MCF 10A (cell line): Measurements from ENCODE around the gene VCAN. TPM values are rescaled to one million over a fixed set of nuclear protein-coding genes. Genes with fewer than 3 reads are reported as not detected.

ENCODE experiments used
- BruUV-seq: library from RNA; stranded (reverse); fragments of 400-500 nt; replicated peaks from 2 replicates; lab custom pipeline; 2021; lab: Mats Ljungman, UMichigan
- CTCF ChIA-PET: fragments of 300-600 bp; sonication (Branson Sonifier 250); formaldehyde crosslinking; extraction: SDS; loops from one replicate; lab custom pipeline; 2021; ENCODE audit warnings: antibody characterized with exemption, inconsistent platforms; lab: Yijun Ruan, JAX
- POLR2A ChIA-PET: fragments of 300-600, 350-650 bp; sonication (Branson Sonifier 250); formaldehyde crosslinking; extraction: SDS; loops from one replicate; lab custom pipeline; 2020; ENCODE audit warnings: antibody characterized with exemption, inconsistent platforms; lab: Yijun Ruan, JAX
- DNase-seq: peaks from one replicate; pipeline ENCODE4 v3.0.0-alpha.2; 2018; ENCODE audit not compliant: unreplicated experiment
- H3K27ac Mint-ChIP-seq: one replicate; pipeline ENCODE4 v1.8.0; 2022; ENCODE audit warnings: mild to moderate bottlenecking, low read depth, mixed read lengths; ENCODE audit not compliant: unreplicated experiment
- H3K27me3 Mint-ChIP-seq: one replicate; pipeline ENCODE4 v1.8.0; 2022; ENCODE audit warnings: mixed read lengths; ENCODE audit not compliant: insufficient read depth, unreplicated experiment
- H3K36me3 Mint-ChIP-seq: one replicate; pipeline ENCODE4 v1.8.0; 2022; ENCODE audit warnings: mild to moderate bottlenecking, moderate library complexity, mixed read lengths; ENCODE audit not compliant: insufficient read depth, unreplicated experiment
- H3K4me1 Mint-ChIP-seq: one replicate; pipeline ENCODE4 v1.8.0; 2022; ENCODE audit warnings: mixed read lengths; ENCODE audit not compliant: insufficient read depth, unreplicated experiment
- H3K4me3 Mint-ChIP-seq: one replicate; pipeline ENCODE4 v1.8.0; 2022; ENCODE audit warnings: mild to moderate bottlenecking, moderate library complexity, mixed read lengths; ENCODE audit not compliant: unreplicated experiment
- H3K9me3 Mint-ChIP-seq: one replicate; pipeline ENCODE4 v1.8.0; 2022; ENCODE audit warnings: mixed read lengths; ENCODE audit not compliant: unreplicated experiment
- intact Hi-C: fragments of 100-400 bp; cut with micrococcal nuclease; formaldehyde crosslinking; loops from 2 replicates; pipeline ENCODE4 v1.14.1; 2022
- total RNA-seq: library from RNA; stranded (reverse); gene quantifications from 2 replicates; pipeline ENCODE4 v1.2.3, GENCODE V29; 2022
- TF ChIP-seq, protein P1 (sequence below): fragments of 200-600 bp; IDR thresholded peaks from one replicate; pipeline ENCODE4 v1.8.0; 2022; ENCODE audit warnings: antibody characterized with exemption, mild to moderate bottlenecking; ENCODE audit not compliant: unreplicated experiment

VCAN gene
- total RNA-seq, 1 experiment from 2014 or later, result 50.6 TPM

DNA sequence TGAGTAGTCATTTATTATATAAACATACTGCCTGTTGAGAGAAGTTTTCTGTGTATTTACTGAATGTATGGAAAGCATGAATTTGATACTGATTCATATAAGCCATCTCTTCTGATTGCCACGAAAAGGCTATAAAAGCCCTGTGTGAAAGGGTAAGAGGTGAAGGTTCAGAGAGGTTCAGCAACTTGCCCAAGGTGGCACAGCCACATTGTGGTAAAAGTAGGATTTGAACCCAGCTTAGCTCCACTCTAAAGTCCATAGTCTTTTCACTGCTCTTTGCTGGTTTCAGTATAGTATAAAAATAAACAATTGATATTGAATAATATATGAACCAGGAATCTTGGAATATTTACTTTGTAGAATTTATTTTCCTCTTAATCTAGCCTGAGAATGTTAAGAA, 71.3 kb downstream of the VCAN start:
- TF ChIP-seq, protein P1, sequence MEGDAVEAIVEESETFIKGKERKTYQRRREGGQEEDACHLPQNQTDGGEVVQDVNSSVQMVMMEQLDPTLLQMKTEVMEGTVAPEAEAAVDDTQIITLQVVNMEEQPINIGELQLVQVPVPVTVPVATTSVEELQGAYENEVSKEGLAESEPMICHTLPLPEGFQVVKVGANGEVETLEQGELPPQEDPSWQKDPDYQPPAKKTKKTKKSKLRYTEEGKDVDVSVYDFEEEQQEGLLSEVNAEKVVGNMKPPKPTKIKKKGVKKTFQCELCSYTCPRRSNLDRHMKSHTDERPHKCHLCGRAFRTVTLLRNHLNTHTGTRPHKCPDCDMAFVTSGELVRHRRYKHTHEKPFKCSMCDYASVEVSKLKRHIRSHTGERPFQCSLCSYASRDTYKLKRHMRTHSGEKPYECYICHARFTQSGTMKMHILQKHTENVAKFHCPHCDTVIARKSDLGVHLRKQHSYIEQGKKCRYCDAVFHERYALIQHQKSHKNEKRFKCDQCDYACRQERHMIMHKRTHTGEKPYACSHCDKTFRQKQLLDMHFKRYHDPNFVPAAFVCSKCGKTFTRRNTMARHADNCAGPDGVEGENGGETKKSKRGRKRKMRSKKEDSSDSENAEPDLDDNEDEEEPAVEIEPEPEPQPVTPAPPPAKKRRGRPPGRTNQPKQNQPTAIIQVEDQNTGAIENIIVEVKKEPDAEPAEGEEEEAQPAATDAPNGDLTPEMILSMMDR, result no peak
- intact Hi-C loops, result no loop called here
- no peaks in the 10 kb centered on the region for H3K4me1 Mint-ChIP-seq
- ChIA-PET POLR2A (no interaction called here), CTCF (interaction anchor here (1.3 kb wide), 1 partner anchor 1190 kb away, joined by 3 read pairs; no protein-coding TSS in a partner anchor)
- no peak overlapping the region for H3K27ac Mint-ChIP-seq
- DNase-seq, result no peak
- H3K4me3 Mint-ChIP-seq, result no peak overlapping the region
- no TSS peak for BruUV-seq
- H3K36me3 Mint-ChIP-seq, result peaks cover 10% of the 10 kb centered on the region
- no peaks in the 10 kb centered on the region for H3K9me3 Mint-ChIP-seq
- H3K27me3 Mint-ChIP-seq, result no peaks in the 10 kb centered on the region

DNA sequence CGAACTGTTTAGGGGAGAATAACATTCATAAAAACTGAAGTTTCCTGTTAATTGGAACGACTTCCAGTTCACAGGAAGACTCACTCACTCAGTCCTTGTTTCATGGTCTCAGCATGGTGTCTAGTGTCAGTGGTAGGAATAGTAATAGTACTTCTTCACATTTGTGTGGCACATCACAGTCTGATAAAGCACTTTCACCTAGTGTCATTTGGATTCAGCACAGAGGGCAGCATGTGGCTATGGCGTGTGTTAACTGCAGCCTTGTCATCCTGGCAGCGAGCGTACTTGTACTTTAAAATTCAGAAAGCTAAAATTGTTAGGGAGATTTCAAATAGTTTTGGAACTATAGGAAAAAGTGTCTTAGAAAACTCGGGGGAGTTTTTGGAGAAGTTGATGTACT, 72.4 kb downstream of the VCAN start:
- DNase-seq, result no peak
- no peak overlapping the region for H3K4me3 Mint-ChIP-seq
- ChIA-PET CTCF (no interaction called here), POLR2A (no interaction called here)
- intact Hi-C loops, result no loop called here
- no peaks in the 10 kb centered on the region for H3K9me3 Mint-ChIP-seq
- peaks cover 8% of the 10 kb centered on the region for H3K36me3 Mint-ChIP-seq
- H3K27me3 Mint-ChIP-seq, result no peaks in the 10 kb centered on the region
- TF ChIP-seq, protein P1, result no peak
- no peaks in the 10 kb centered on the region for H3K4me1 Mint-ChIP-seq
- no peak overlapping the region for H3K27ac Mint-ChIP-seq
- no TSS peak for BruUV-seq

DNA sequence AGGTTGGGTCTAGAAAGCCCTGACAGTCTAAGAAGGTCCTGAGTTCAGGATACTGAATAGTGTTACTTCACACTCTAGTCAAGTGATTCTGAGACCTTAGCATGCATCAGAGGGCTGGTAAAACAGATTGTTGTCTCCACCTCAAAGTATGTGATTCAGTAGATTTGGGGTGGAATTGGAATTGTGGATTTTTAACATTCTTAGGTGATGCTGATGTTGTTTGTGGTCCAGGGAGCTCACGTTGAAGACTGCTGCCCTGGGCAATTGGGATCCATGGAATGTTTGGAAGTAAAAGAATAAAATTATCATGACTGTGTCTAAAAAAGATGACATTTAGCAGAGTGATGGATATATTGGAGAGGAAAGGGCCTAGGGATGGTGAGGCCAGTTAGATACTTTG, 75.6 kb downstream of the VCAN start:
- CTCF ChIA-PET, result no interaction called here
- Mint-ChIP-seq H3K4me1 (peaks cover 8% of the 10 kb centered on the region), H3K9me3 (no peaks in the 10 kb centered on the region), H3K27ac (no peak overlapping the region), H3K4me3 (no peak overlapping the region), H3K27me3 (no peaks in the 10 kb centered on the region), H3K36me3 (no peaks in the 10 kb centered on the region)
- DNase-seq, result no peak
- intact Hi-C loops, result no loop called here
- BruUV-seq, result no TSS peak
- TF ChIP-seq, protein P1, result no peak
- POLR2A ChIA-PET, result interaction anchor here (0.6 kb wide), 1 partner anchor 1106 kb away, joined by 3 read pairs; no protein-coding TSS in a partner anchor

DNA sequence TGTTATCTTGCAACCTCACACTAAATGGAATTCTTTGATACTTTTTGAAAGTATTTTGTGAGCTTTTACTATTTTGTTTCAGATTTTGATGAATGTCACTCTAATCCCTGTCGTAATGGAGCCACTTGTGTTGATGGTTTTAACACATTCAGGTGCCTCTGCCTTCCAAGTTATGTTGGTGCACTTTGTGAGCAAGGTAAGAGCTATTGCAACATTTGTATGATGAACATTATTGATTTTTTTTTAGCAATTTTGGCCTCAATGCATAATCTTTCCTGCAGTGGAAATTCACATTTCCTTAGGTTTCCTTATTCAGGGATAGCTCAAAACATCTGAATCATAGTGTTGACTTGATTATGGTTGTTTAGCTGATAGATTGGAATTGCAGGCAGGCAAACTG, 76.3 kb downstream of the VCAN start:
- Mint-ChIP-seq H3K27me3 (no peaks in the 10 kb centered on the region), H3K4me1 (peaks cover 11% of the 10 kb centered on the region), H3K27ac (no peak overlapping the region), H3K4me3 (no peak overlapping the region), H3K9me3 (no peaks in the 10 kb centered on the region), H3K36me3 (no peaks in the 10 kb centered on the region)
- ChIA-PET POLR2A (interaction anchor here (0.6 kb wide), 1 partner anchor 1107 kb away, joined by 3 read pairs; no protein-coding TSS in a partner anchor), CTCF (interaction anchor here (0.7 kb wide), 1 partner anchor 1199 kb away, joined by 4 read pairs; no protein-coding TSS in a partner anchor)
- TF ChIP-seq, protein P1, result no peak
- intact Hi-C loops, result no loop called here
- no peak for DNase-seq
- BruUV-seq, result no TSS peak
